GM12891 (cell line): ENCODE results near the gene TUBA8.
"Not testable (repeated sequence)": the region's sequence is repeated elsewhere in the genome, so short reads cannot be mapped to it uniquely, and the experiment has no call there.

Source experiments
- DNase-seq: peaks from one replicate; pipeline ENCODE4 v3.0.0; 2011; ENCODE audit warnings: low spot score; ENCODE audit not compliant: insufficient read length
- FAIRE-seq: peaks from 2 replicates; lab custom pipeline; 2011; peaks lifted over from hg19 to GRCh38; lab: Jason Lieb, UNC
- PAX5 ChIP-seq: IDR thresholded peaks from 2 replicates; pipeline ENCODE4 v1.6.1; 2011; ENCODE audit warnings: low read length, moderate library complexity, mild to moderate bottlenecking; ENCODE audit not compliant: insufficient read depth, severe bottlenecking
- POLR2A ChIP-seq: IDR thresholded peaks from 2 replicates; pipeline ENCODE4 v1.6.1; 2011; ENCODE audit warnings: low read depth, low read length, control low read depth
- POLR2AphosphoS5 ChIP-seq: IDR thresholded peaks from 2 replicates; pipeline ENCODE4 v1.6.1; 2011; ENCODE audit warnings: low read depth, low read length, control low read depth
- POU2F2 ChIP-seq: IDR thresholded peaks from 2 replicates; pipeline ENCODE4 v1.6.1; 2011; ENCODE audit warnings: low read depth, mild to moderate bottlenecking, control low read depth, low read length, moderate library complexity
- SPI1 ChIP-seq: IDR thresholded peaks from 2 replicates; pipeline ENCODE4 v1.6.1; 2011; ENCODE audit warnings: low read depth, low read length, control low read depth
- TAF1 ChIP-seq: IDR thresholded peaks from 2 replicates; pipeline ENCODE4 v1.6.1; 2011; ENCODE audit warnings: low read depth, low read length, control low read depth

TUBA8 gene

DNA sequence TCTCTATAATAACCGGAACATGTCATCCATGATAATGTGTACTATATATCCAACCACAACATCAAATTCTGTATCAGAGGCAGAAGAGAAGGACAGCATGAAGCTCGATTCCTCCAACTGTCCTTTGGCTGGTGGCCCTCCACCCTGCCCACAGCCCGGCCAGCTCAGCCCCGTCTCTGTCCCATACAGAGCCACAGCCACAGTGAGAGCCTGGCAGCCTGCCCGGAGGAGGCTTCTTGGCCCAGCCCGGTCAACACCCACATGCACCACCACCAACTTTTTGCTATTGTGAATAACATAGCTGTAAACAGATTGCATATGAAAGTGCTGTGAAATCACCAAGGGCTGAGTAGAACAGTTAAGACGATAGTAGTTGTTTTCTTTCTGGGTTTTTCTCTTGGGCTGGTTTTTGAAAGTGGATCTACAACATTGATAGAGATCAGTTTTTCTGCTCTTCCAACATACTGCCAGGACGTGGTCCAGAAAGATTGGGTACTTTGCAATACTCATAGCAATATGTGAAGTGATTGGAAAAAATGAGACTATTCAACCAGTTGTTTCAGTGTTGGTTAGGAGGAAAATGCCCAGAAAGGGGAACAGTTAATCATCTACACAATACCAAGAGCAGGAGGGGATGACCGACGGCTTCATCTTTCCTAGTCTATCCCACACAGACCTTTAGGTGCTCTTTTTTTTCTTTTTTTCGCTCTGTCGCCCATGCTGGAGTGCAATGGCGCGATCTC lies 6.9 kb upstream of the TUBA8 start:
- FAIRE-seq (no peak), DNase-seq (no peak)
- TF ChIP-seq POU2F2 (no peak), TAF1 (no peak), SPI1 (peak; percentile 81), PAX5 (no peak), POLR2A (no peak)

DNA sequence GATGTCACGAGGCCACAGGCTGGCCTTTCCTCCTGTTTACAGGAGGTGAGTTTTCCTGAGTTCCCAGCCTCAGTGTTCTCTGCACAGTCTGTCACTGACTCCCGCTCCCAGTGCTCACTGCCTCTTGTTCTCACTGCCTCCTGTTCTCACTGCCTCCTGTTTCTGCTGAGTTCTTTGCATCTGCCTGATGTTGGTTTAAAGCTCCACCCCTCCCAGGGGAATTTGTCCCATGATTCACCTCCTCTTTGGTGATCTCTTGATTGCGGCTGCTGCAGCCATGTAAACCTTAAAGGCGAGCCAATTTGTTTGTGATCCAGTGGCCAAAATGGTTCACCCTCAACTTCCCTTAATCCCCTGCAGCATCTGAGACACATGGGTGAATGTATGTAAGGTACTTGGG lies 6.0 kb upstream of the TUBA8 start:
- no peak for TF ChIP-seq POU2F2
- TF ChIP-seq TAF1: no peak
- TF ChIP-seq POLR2A: no peak
- no peak for TF ChIP-seq POLR2AphosphoS5
- TF ChIP-seq SPI1: no peak
- no peak for TF ChIP-seq PAX5
- no peak for DNase-seq
- FAIRE-seq: no peak

GRCh38 chr22:18105981-18106380 lies 4.6 kb upstream of the TUBA8 start:
- not testable (repeated sequence) for FAIRE-seq, DNase-seq

DNA sequence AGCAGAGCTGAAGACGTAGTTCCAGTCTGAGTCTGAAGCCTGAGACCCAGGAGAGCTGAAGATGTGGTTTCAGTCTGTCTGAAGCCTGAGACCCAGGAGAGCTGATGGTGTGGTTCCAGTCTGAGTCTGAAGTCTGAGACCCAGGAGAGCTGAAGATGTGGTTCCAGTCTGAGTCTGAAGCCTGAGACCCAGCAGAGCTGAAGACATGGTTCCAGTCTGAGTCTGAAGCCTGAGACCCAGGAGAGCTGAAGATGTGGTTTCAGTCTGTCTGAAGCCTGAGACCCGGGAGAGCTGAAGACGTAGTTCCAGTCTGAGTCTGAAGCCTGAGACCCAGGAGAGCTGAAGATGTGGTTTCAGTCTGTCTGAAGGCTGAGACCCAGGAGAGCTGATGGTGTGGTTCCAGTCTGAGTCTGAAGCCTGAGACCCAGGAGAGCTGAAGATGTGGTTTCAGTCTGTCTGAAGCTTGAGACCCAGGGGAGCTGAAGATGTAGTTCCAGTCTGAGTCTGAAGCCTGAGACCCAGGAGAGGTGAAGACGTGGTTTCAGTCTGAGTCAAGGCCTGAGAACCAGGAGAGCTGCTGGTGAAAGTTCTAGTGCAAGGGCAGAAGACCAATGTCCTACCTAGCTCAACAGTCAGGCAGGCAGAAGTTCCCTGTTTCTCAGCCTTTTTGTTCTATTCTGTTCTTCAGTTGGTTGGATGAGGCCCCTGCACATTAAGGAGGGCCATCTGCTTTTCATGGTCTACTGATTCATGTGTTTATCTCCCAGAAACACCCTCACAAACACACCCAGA lies 3.9 kb upstream of the TUBA8 start:
- peak; percentile 41; the same call in 1 of the 2 replicates for TF ChIP-seq POU2F2
- not testable (repeated sequence) for DNase-seq
- FAIRE-seq: peak; percentile 43

- FAIRE-seq (no peak), DNase-seq (no peak)
- TF ChIP-seq TAF1 (no peak), POLR2A (no peak), PAX5 (no peak), POU2F2 (no peak), POLR2AphosphoS5 (no peak), SPI1 (no peak)
Measured at GRCh38 chr22:18108187-18108586, 2.4 kb upstream of the TUBA8 start.

- TF ChIP-seq POLR2A (no peak), SPI1 (no peak; the same call in 1 of the 2 replicates), PAX5 (no peak), POLR2AphosphoS5 (no peak), POU2F2 (no peak), TAF1 (no peak)
- no peak for FAIRE-seq
- no peak for DNase-seq
Measured at GRCh38 chr22:18109410-18110193, 1.0 kb upstream of the TUBA8 start.

- TF ChIP-seq POLR2A (no peak), SPI1 (peak; percentile 67)
- no peak for FAIRE-seq
- no peak for DNase-seq
Measured at GRCh38 chr22:18110954-18111758, 547 bp downstream of the TUBA8 start.

GRCh38 chr22:18111759-18112330 lies 1.2 kb downstream of the TUBA8 start:
- FAIRE-seq (no peak), DNase-seq (no peak)
- TF ChIP-seq POU2F2 (no peak), TAF1 (no peak), POLR2AphosphoS5 (no peak), SPI1 (no peak), POLR2A (no peak), PAX5 (no peak)

GRCh38 chr22:18112440-18112839 lies 1.8 kb downstream of the TUBA8 start:
- DNase-seq (no peak), FAIRE-seq (no peak)
- TF ChIP-seq POLR2A (no peak), SPI1 (no peak), POU2F2 (no peak), TAF1 (no peak), POLR2AphosphoS5 (no peak), PAX5 (no peak)
